Transverse colon (tissue), 3 donors: ENCODE data around the gene PSMD3.

ENCODE experiments used
- POLR2A ChIP-seq: fragments of 450-650 bp; IDR thresholded peaks from one replicate; pipeline ENCODE4 v1.6.1; 2016; ENCODE audit warnings: antibody characterized with exemption, mild to moderate bottlenecking, moderate library complexity
- TF ChIP-seq, protein P1 (sequence below), 5 experiments: fragments of 200-600 bp in 3 of 5; fragments of 450-650 bp in 2 of 5; sonication (generic) in 3 of 5; IDR thresholded peaks; 1 replicate in 2 of 5; 2 replicates in 3 of 5; pipeline ENCODE4 v1.5.1; 2016 to 2017; ENCODE audit warnings: antibody characterized with exemption in 5 of 5, inconsistent platforms in 3 of 5, mild to moderate bottlenecking in 2 of 5, moderate library complexity in 1 of 5

DNA sequence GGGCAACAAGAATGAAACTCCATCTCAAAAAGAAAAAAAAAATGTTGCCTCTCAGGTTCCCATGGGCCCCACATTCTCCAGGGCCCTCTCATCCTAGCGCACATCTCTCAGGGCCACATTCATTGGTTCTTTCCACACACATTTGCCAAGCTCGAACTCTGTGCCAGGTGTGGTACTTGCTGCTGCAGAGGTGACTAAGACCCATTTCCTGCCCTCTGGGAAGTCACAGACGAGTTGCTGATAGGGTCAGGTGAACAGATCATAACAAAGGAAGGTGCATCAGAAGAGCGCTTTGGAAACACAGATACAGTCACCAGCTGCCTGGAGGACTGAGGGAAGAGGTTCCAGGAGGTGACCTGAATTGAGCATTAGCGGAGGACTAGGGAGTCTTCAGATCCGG is 16.8 kb upstream of the PSMD3 start:
- TF ChIP-seq, protein P1, sequence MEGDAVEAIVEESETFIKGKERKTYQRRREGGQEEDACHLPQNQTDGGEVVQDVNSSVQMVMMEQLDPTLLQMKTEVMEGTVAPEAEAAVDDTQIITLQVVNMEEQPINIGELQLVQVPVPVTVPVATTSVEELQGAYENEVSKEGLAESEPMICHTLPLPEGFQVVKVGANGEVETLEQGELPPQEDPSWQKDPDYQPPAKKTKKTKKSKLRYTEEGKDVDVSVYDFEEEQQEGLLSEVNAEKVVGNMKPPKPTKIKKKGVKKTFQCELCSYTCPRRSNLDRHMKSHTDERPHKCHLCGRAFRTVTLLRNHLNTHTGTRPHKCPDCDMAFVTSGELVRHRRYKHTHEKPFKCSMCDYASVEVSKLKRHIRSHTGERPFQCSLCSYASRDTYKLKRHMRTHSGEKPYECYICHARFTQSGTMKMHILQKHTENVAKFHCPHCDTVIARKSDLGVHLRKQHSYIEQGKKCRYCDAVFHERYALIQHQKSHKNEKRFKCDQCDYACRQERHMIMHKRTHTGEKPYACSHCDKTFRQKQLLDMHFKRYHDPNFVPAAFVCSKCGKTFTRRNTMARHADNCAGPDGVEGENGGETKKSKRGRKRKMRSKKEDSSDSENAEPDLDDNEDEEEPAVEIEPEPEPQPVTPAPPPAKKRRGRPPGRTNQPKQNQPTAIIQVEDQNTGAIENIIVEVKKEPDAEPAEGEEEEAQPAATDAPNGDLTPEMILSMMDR (IDR thresholded peaks at IDR 0.05): no peak
- TF ChIP-seq POLR2A: no peak
